Sigmoid colon (tissue), 4 donors: ENCODE measurements around the gene MTFR2.

ENCODE experiments used
- EP300 ChIP-seq, 4 donors: sonication (generic); formaldehyde crosslinking; IDR thresholded peaks; one replicate each; pipeline ENCODE4 v1.6.1; 2017; ENCODE audit warnings: antibody characterized with exemption in 4 of 4
- TF ChIP-seq, protein P1 (sequence below), 4 experiments: fragments of 450-650 bp in 3 of 4; fragments of 200-600 bp in 1 of 4; IDR thresholded peaks; one replicate each; pipeline ENCODE4 v1.5.1; 2016 to 2019; ENCODE audit warnings: antibody characterized with exemption in 4 of 4, mild to moderate bottlenecking in 3 of 4, moderate library complexity in 2 of 4

DNA sequence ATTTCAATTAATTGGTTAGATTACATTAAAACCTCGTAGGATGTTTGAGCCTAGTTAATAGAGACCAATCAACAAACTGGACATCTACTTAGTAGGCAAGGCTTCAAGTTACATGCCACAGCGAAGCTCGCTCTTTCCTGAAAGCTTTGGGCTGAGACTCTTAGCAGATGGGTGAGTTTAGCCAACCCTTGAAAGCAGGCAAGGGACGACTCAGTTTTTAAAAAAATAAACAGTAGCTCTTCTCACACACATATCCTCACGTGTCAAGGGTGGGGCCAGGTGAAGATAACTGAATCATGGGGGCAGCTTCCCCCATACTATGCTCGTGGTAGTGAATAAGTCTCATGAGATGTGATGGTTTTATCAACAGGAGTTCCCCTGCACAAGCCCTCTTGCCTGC, 775 bp downstream of the MTFR2 start:
- TF ChIP-seq, protein P1, sequence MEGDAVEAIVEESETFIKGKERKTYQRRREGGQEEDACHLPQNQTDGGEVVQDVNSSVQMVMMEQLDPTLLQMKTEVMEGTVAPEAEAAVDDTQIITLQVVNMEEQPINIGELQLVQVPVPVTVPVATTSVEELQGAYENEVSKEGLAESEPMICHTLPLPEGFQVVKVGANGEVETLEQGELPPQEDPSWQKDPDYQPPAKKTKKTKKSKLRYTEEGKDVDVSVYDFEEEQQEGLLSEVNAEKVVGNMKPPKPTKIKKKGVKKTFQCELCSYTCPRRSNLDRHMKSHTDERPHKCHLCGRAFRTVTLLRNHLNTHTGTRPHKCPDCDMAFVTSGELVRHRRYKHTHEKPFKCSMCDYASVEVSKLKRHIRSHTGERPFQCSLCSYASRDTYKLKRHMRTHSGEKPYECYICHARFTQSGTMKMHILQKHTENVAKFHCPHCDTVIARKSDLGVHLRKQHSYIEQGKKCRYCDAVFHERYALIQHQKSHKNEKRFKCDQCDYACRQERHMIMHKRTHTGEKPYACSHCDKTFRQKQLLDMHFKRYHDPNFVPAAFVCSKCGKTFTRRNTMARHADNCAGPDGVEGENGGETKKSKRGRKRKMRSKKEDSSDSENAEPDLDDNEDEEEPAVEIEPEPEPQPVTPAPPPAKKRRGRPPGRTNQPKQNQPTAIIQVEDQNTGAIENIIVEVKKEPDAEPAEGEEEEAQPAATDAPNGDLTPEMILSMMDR (IDR thresholded peaks at IDR 0.05): no peak
- TF ChIP-seq EP300 (IDR thresholded peaks at IDR 0.05): no peak
